HG02938 (cell line): ENCODE measurements around the gene MAP3K12.
"Not testable (repeated sequence)": the region's sequence is repeated elsewhere in the genome, so short reads cannot be mapped to it uniquely, and the experiment has no call there.

Source experiments
- ATAC-seq: cut with Tn5 transposase; IDR thresholded peaks from one replicate; pipeline ENCODE4 v1.9.1; 2021; ENCODE audit warnings: mild to moderate bottlenecking, moderate library complexity; ENCODE audit not compliant: unreplicated experiment

MAP3K12 gene

DNA sequence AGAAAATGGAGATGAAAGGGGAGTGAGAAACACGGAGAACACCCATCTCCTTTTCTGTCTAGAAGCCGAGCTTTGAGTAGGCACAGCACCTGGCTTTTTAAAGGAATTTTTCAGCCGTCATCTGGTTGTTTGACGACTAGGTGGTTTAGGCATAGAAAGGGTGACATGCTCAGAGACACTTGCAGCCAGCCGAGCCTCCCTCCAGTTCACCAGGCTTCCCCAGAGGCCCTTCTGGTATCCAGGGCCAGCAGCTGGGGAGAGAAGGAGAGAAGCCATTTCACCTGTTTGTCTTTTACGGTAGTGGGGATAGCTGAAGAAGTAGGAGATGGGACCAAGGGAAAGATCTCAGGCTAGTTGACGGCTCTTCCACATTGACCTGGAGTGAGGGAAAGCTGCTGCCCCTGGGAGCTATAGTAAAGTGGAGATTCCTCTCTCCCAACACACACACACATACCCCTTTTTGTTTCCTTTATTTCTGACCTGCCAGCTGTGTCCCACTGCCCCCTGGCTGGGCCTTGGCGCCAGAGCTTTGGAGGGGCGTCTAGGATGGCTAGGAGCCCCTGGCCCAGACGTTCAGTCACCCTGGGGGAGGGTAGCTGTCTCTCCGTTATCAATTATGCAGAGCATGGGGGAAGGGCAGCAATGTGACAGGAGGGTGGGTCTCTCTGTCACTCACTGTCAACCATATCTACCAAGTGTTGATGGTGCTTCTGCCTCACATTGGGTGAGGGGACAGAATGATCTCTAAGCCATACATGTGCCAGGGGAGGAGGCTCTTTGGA is 5.5 kb downstream of the MAP3K12 start:
- ATAC-seq: no peak

DNA sequence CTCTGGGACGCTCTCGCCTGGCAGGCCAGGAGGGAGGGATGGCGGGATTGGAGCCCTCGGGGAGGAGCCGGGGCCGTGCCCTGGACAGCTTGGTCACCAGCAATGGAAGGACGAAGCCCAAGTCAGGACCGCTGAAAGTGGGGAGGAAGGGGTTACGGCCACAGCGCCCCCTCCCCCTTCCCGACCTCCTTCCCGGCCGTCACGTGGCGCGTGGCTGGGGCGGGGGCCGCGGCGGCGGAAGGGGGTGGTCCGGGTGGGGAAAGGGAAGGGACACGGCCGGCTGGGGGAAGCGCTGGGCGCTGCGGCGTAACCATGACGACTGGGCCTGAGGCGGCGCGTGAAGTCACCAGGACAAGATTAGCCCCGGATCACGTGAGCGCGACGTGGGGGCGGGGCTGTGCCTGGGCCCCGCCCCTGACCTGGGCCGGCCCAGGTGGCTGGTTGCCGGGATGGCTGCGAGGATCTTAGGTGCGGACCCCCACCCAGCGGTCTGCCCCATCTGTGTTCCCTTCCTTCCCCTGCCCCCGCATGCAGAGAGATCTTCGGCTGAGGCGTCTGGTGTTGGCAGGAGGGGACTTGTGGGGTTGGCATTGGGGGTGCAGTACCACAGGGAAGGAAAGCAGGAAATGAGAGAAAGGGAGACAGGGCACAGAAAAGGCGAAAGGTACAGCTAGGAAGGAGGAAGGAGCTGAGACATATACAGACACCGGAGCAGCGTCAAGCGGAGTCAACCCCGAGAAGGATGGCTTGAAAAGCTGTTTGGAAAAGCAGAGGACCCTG is 6.2 kb downstream of the MAP3K12 start:
- peak; percentile 91 for ATAC-seq

DNA sequence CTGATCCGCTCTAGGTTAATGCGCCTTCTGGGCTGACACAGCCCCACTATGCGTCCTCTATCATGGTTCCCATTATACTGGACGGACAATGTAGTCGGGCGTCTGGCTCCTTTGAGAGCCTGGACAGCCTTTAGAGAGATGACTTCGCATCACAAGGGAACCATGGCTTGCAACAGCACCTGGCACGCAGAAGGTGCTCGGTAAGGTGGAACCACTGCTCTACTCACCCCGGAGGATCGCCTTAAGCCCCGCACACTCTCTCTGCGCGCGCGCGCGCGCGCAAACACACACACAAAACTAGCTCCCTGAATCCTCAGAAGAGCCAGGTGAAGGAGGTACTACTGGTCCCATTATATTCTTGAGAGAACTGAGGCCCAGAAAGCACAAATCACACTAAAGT is 7.1 kb downstream of the MAP3K12 start:
- no peak for ATAC-seq

DNA sequence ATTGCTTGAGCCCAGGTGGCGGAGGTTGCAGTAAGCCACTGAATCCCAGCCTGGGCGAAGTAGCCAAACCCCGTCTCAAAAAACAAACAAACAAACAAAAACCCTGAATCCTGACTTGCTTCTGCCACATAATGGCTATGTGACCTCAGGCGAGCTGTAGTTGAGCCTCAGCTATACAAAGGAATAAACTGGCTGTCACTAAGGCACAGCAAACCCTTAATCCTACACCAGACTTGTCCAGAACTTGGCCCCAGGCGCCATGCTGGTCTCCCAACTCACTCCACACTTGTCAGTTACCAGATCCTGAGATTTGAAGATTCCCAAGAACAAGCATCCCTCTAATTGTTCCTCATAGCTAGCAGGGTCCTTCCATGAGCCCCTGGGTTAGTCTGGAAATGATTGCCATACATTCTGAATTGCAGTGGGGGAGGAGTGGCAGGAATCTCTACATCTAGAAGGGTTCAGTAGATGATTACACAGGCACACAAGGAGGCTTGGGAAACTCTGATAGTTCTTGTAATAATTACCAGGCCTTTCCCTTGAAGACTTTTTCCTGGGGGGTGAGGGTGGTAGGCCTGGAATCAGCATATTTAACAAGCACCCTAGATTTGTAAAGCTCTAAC is 9.9 kb downstream of the MAP3K12 start:
- ATAC-seq: no peak

DNA sequence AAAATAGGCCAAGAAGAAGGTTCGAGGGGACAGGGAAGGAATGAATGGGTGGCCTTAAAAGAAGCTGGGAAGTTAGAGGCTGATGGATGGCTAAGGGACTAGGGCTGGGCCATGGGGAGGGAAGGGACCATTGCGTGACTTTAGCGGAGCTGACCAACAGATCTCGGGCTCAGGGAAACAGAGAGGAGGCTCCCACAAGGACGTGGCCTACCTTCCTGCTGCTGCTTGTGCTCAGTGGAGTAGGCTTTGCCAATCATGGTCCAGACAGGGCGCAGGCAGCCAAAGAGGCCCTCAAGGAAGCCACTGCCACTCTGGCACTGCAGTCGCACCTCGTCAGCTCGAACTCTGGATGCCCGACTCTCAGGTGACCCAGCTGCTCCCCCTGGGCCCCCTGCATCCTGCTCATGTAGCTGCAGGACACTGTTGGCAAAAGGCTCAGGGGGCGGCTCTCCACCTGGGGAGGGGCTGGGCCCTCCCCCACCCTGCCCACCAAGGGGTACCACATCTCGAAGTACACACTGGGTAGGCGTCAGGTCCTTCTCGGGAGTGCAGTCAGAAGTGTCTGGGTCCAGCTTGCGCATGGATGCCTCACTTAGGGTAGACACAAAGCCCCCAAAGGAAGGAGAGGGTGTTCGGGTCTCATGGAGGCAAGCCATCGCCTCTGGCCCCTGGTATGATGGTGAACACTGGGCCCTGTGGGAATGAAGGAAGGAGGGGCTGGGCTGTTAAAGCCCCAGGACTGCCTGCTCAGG is 12.3 kb downstream of the MAP3K12 start:
- no peak for ATAC-seq

DNA sequence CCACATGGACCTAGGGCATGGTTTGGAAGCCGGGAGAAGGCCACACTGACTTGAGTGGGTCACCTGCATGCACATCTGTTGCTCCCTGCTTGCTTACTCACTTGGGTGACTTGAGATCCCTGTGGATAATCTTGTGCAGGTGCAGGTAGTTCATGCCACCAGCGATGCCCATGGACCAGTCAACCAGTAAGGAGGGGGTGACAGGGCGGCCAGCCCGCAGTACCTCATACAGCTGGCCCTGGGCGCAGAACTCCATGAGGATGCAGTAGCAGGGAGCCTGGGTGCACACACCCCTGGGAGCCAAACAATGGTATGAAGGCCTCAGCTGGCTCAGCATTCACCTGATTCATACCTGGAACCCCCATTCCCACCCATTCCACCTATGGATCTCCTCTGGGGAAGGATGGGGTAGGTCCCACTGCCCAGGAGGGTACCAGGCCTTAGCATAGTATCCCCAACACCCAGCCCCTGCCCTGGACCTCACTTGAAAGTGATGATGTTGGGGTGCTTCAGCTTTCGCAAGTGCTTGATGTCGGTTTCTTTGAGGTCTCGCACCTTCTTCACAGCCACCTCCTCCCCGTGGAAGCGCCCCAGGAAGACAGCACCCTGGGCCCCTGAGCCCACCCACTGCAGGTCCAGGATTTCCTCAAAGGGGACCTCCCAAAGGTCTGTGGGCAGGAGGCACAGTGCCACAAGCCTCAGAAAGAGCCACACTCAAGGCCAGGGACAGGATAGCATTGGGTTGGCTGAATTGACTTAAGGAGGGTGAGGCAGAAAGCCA is 13.1 kb downstream of the MAP3K12 start:
- ATAC-seq: no peak

DNA sequence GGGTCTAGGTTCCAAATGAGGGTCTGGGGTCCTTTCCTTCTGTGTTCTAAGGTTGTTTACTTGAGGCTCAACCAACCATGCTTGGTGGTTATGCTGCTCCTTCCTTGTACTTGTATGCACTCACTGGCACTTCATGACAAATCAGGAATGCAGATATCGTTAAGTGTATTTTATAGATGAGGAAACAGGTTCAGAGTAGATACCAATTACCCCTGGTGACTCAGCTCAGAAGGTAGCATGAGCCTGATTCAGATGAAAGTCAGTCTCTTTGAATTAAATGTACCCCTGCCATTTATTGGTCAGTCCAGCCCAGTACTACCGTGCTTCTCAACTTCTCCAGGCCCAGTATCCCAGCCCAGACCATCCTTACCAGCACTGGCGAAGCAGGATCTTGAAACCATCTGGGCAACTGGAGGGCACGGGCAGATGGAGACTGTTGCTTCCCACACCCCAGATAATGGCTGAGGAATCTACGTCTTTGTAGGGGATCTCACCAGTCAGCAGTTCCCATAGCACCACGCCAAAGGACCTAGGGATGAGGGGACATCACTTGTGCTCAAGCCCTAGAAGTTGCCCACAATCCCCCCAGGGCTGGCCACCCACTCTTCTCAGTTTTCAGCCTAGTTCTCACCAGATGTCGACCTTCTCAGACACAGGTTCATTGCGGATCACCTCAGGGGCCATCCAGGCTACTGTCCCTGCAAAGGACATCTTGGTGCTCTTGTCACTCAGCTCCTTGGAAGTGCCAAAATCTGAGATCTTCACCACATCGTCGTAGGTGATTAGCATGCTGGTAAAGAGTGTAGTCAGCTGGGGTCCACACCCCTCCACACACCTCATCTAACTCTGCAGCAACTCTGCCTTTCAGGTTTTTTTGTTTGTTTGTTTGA is 14.3 kb downstream of the MAP3K12 start:
- no peak for ATAC-seq

DNA sequence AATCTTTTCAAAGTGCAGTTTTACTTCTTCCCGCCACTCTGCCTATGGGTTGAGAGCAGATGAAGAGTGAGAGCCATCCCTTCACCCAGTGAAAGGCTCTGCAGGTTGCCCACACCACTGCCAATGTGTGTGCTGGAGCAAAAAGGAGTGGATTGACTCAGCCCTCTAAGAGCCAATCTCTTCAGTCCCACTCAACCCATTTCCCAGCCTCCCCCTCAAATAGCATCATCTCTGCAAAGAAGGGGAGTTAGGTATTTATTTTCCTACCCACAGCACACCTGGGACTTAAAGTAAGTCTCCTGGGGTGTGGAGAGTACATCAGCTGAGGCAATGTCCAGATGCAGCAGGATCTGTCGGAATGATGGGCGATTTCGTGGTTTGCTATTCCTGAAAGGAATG is 15.3 kb downstream of the MAP3K12 start:
- no peak for ATAC-seq

DNA sequence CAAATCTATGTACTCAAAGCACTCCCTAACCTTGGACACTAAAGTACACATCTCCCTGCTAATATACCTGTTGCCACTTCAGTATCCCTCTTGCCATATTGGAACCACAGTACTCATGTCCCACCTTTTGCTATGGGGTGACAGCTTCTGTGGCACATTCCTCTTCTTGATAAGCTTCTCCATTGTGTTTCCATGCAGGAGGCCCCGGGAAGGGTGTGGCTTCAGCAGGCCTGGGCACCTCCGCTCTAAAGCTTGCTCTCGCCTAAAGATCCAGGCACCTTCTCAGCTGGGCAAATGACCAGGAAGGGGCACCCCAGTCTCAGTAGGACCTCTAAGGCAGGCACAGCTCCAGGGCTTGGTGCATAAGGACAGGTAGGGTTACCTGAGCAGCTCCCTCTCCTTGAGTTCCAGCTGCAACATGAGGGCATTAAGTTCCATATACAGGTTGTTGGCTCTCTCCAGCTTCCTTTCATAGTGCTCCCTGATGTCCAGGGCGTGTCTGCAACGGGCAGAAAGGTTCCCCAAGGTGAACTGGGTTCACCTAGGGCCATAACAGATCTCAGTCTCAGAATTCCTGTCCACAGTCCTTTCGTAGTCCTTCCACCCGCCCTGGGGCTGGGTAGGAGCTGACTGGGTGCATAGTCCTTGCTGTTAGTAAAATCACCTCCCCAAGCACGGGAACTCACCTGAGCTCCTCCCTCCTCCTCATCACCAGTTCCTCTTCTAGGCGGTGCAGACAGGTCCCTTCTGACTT is 15.9 kb downstream of the MAP3K12 start:
- ATAC-seq: no peak

DNA sequence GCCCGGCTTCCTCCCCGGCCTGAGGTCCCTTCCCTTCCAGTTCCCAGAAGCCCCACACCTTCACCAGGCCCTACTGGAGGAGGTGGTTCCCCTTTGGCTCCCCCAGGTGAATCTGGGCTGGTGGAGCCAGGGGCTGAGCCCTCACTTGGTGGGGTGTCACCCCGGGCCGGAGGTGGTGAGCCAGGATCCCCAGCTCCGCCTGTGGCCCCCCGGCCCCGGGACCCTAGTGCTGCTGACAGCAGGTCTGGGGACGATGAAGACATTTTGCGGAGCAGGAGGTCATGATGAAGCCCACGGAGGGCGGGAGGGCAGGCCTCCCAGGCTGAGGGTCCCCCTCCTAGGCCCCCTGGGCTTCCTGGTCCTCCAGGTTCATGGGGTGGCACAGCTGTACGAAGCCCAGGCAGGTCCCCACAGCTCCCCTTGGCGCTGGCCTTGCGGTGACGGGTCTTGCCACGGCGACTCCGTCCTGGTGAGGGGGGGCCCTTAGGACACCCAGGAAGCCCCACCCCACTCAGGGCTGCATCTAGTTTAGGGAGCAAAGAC is 16.6 kb downstream of the MAP3K12 start:
- ATAC-seq: no peak

DNA sequence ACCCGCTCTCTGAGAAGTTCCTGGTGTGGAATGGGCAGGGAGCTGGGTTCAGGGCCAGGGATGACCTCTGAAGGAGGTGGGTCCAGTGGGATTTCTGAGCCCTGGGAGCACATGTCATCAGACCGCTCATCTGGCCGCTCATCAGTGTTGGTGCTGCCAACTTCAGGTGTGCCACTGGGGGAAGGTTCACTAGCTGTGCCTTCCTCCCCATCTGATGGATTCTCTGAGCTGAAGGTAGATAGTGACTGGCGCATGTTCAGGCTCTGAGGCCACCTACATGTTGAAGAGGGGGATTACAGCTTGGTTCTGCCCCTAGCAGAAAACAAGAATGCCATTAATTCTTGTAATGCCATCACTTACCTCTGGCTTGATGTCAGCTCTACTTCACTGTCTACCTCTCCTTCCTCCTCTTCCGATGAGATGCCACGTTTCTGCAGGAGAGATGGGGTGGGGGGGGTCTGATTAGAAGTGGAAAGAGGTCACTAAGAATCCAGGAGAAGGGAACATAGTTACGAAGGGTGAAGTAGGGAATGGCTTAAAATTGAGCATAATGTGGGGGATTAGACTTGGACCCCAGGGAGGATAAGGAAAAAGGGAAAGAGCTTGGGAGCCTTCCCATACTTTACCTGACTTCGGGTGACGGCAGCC is 17.2 kb downstream of the MAP3K12 start:
- ATAC-seq: no peak

DNA sequence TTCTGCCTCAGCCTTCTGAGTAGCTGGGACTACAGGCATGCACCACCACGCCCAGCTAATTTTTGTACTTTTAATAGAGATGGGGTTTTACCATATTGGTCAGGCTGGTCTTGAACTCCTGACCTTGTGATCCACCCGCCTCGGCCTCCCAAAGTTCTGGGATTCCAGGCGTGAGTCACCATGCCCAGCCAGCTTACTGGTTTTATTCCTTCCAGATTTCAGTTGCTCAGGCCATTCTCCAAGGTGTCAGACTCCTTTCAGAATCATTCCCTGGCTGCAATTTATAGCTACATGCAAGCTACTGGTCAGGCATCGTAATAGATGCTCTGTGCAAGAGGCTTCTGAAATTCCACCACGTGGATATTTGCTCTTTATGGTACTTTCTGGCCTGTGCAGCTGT is 17.8 kb downstream of the MAP3K12 start:
- ATAC-seq: not testable (repeated sequence)

DNA sequence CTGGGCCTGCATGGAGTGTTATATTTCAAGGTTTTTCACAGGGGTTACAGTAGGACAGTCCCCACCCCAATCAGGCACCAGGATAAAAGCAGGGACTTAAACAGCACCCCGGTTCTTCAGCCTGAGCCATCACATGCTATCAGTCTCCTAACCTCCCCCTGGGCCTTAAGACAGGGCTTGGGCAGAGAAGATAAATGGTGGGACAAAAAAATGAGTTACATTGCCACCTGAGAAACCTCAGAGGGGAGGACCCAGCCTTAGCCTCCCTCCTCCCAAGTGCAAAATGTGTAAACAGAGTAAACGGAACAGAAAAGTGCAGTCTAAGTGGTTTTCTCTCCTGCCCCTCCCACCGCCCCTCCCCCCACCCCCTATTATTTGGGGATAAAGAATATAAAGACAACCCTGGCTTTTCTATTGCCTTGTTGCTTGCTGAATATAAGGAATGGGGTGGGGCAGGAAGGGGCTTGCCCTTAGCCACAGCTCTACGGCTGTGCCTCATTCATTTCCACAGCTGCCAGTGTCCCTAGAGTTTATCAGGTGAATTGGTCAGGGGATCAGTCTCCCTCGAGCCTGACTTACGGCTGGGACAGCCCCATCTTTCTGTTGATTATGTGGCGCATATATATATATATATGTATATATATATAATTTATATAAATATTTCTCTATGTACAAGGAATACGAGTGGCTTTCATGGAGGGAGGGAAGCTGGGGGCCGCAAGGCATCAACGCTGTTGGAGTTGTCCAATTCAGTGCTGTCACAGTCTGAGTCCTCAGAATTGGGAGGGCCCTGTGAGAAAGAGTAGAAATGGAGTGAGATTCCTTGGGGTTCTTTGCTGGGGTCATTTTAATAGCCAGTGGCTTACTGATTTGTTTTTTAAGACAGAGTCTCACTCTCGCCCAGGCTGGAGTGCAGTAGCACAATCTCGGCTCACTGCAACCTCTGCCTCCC is 18.5 kb downstream of the MAP3K12 start:
- ATAC-seq: no peak

DNA sequence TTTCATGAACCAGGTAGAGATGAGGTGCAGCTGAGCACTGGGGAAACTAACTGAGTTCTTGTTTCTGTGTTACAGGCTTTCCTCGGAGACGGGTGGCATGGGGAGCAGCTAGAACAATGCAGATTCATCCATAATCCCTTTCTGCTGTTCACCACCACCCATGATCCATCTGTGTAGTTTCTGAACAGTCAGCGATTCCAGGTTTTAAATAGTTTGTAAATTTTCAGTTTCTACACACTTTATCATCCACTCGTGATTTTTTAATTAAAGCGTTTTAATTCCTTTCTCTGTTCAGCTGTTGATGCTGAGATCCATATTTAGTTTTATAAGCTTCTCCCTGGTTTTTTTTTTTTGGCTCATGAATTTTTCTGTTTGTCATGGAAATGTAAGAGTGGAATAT is 19.9 kb downstream of the MAP3K12 start:
- no peak for ATAC-seq

DNA sequence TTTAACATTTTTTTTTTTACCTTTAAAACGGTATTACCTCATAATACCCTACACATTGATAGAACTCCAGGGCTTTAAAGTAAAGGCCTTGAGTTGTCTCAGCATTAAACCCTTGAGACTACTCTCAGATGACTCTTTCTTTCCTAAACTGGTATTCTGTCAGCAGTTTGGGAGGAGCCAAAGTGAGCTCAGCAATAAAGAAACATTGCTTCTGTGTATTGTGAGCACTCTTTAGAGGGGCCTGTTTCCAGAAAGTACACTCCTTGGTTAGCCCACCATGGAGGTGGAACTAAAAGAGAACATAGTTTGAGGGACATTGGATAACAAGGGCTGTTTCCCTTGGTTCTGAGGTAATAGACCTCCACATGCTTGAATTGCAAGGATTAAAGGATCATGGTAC is 20.4 kb downstream of the MAP3K12 start:
- no peak for ATAC-seq

DNA sequence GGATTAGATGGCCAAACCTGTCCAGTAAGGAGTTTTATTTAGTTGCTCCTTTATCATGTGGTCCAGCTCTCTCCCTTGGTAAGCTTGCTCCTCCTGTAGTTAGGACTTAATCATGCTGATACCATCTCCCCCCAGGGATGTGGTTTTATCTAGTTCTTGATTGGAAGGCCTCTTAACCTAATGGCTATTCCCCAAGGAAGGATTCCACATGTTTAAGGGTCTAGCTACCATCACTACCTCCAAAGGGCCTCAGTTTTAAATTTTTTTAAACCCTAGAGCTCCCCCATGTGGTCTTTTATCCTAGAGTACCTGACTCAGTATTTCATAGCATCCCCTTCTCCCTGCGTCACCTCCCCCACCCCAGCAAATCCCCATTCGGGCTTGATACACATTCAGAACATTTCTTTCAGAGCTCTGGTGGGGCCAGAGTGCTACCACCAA is 22.5 kb downstream of the MAP3K12 start:
- no peak for ATAC-seq

DNA sequence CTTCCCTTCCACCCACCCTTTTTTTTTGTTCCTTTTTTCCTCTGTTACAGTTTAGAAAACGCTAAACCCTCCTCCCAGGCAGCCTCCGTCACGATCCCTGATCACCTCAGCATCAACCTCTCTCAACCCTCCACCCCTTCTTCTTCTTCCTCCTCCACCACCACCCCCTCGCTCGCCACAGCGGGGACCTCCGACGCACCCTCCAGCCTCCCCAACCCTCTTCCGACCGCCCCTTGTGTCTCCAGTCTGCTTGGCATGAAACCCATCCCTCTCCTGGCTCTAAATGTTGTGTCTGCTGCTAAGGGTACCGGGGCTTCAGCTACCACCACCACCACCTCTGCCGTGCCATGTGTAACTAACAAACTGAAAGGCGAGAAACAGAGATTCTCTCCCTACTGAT is 24.4 kb downstream of the MAP3K12 start:
- no peak for ATAC-seq
